IMR-90 (cell line): ENCODE results near the gene AKR1E2. TPM values are rescaled to one million over a fixed set of nuclear protein-coding genes. Genes with fewer than 3 reads are reported as not detected.

ENCODE experiments used
- ATAC-seq: fragments of 200-7000 bp; cut with Tn5 transposase; 2 replicates; pipeline ENCODE4 v1.9.1; 2020; ENCODE audit warnings: low read depth, mild to moderate bottlenecking, moderate library complexity
- BruUV-seq: library from RNA; stranded (reverse); fragments of 400-500 nt; replicated peaks from 2 replicates; lab custom pipeline; 2021; lab: Mats Ljungman, UMichigan
- CTCF ChIA-PET: fragments of 300-600 bp; formaldehyde crosslinking; extraction: SDS; loops from one replicate; lab custom pipeline; 2021; ENCODE audit warnings: antibody characterized with exemption; lab: Yijun Ruan, JAX
- POLR2A ChIA-PET: fragments of 300-600 bp; sonication (Branson Sonifier 250); formaldehyde crosslinking; loops from one replicate; lab custom pipeline; 2022; ENCODE audit warnings: antibody characterized with exemption; ENCODE audit not compliant: unreplicated experiment; lab: Charles Lee
- DNase-seq: peaks from one replicate; pipeline ENCODE4 v3.0.0; 2013
- H2AFZ ChIP-seq: replicated peaks from 2 replicates; pipeline ENCODE3; 2013; ENCODE audit warnings: low read length, mild to moderate bottlenecking; ENCODE audit not compliant: poor library complexity
- H2AK5ac ChIP-seq: 2 replicates; pipeline ENCODE4 v1.6.1; 2013; ENCODE audit warnings: low read depth, low read length, inconsistent platforms
- H2AK9ac ChIP-seq: replicated peaks from 2 replicates; pipeline ENCODE3; 2013; ENCODE audit warnings: mild to moderate bottlenecking, low read depth, low read length, moderate library complexity; ENCODE audit not compliant: poor library complexity
- H2BK120ac ChIP-seq: 2 replicates; pipeline ENCODE4 v1.6.1; 2013; ENCODE audit warnings: low read depth, low read length, inconsistent platforms
- H2BK15ac ChIP-seq: 3 replicates; pipeline ENCODE4 v1.6.1; 2013; ENCODE audit warnings: low read depth, low read length, inconsistent platforms
- H2BK20ac ChIP-seq: 2 replicates; pipeline ENCODE4 v1.6.1; 2013; ENCODE audit warnings: low read depth, mild to moderate bottlenecking, inconsistent platforms, low read length, moderate library complexity
- H2BK5ac ChIP-seq: 2 replicates; pipeline ENCODE4 v1.6.1; 2013; ENCODE audit warnings: mild to moderate bottlenecking, low read depth, low read length, inconsistent platforms; ENCODE audit not compliant: poor library complexity, severe bottlenecking
- H3K14ac ChIP-seq: replicated peaks from 2 replicates; pipeline ENCODE4 v1.6.1; 2013; ENCODE audit warnings: low read depth, low read length, inconsistent platforms
- H3K18ac ChIP-seq: 2 replicates; pipeline ENCODE4 v1.6.1; 2013; ENCODE audit warnings: low read depth, low read length, control low read depth
- H3K23ac ChIP-seq: 2 replicates; pipeline ENCODE4 v1.6.1; 2013; ENCODE audit warnings: low read depth, low read length, inconsistent platforms
- H3K27ac ChIP-seq: 2 replicates; pipeline ENCODE4 v1.5.1; 2013; ENCODE audit warnings: mild to moderate bottlenecking, control low read depth, low read length; ENCODE audit not compliant: insufficient read depth
- H3K27me3 ChIP-seq: 2 replicates; pipeline ENCODE4 v1.6.1; 2013; ENCODE audit warnings: low read length; ENCODE audit not compliant: control insufficient read depth, insufficient read depth
- H3K36me3 ChIP-seq: 2 replicates; pipeline ENCODE4 v1.6.1; 2013; ENCODE audit warnings: low read length, mixed read lengths; ENCODE audit not compliant: control insufficient read depth, insufficient read depth
- H3K4ac ChIP-seq: 2 replicates; pipeline ENCODE4 v1.6.1; 2013; ENCODE audit warnings: low read depth, low read length, inconsistent platforms
- H3K4me1 ChIP-seq: 2 replicates; pipeline ENCODE4 v1.6.1; 2013; ENCODE audit warnings: low read length, mixed read lengths; ENCODE audit not compliant: control insufficient read depth, insufficient read depth
- H3K4me2 ChIP-seq: 2 replicates; pipeline ENCODE4 v1.6.1; 2013; ENCODE audit warnings: low read depth, mild to moderate bottlenecking, control low read depth, low read length, moderate library complexity
- H3K4me3 ChIP-seq: 2 replicates; pipeline ENCODE4 v1.5.1; 2013; ENCODE audit warnings: low read depth, mild to moderate bottlenecking, control low read depth, low read length, moderate library complexity; ENCODE audit not compliant: insufficient read depth
- H3K56ac ChIP-seq: 2 replicates; pipeline ENCODE4 v1.6.1; 2013; ENCODE audit warnings: low read length, inconsistent platforms; ENCODE audit not compliant: insufficient read depth; ENCODE audit errors: extremely low read depth
- H3K79me1 ChIP-seq, 2 experiments: 2 replicates each; pipeline ENCODE4 v1.6.1; 2013; ENCODE audit warnings: low read length in 2 of 2, inconsistent platforms in 1 of 2, low read depth in 1 of 2
- H3K9ac ChIP-seq: 2 replicates; pipeline ENCODE4 v1.6.1; 2013; ENCODE audit warnings: low read depth, low read length, control low read depth
- H3K9me1 ChIP-seq: 2 replicates; pipeline ENCODE4 v1.6.1; 2013; ENCODE audit warnings: low read length, inconsistent platforms; ENCODE audit not compliant: insufficient read depth
- H3K9me3 ChIP-seq: 2 replicates; pipeline ENCODE4 v1.6.1; 2013; ENCODE audit warnings: low read length; ENCODE audit not compliant: control insufficient read depth, insufficient read depth
- H4K20me1 ChIP-seq: 2 replicates; pipeline ENCODE4 v1.6.1; 2013; ENCODE audit warnings: low read length, inconsistent platforms; ENCODE audit not compliant: insufficient read depth
- H4K5ac ChIP-seq: 2 replicates; pipeline ENCODE4 v1.6.1; 2013; ENCODE audit warnings: mild to moderate bottlenecking, low read depth, low read length, control low read depth
- H4K8ac ChIP-seq, 2 experiments: 2 replicates each; pipeline ENCODE4 v1.6.1; 2013; ENCODE audit warnings: low read depth in 2 of 2, low read length in 2 of 2, control low read depth in 1 of 2, inconsistent platforms in 1 of 2
- H4K91ac ChIP-seq: 2 replicates; pipeline ENCODE4 v1.6.1; 2013; ENCODE audit warnings: low read depth, low read length, inconsistent platforms; ENCODE audit not compliant: insufficient read depth
- BHLHE40 ChIP-seq: fragments of 150-350 bp; IDR thresholded peaks from 2 replicates; pipeline ENCODE4 v1.6.1; 2016; ENCODE audit warnings: mild to moderate bottlenecking, low read depth, low read length
- CEBPB ChIP-seq: IDR thresholded peaks from 2 replicates; pipeline ENCODE4 v1.6.1; 2012; ENCODE audit warnings: low read depth, low read length, improper control_type of control experiment
- CHD1 ChIP-seq: IDR thresholded peaks from 2 replicates; pipeline ENCODE4 v1.6.1; 2012; ENCODE audit warnings: low read depth, low read length, improper control_type of control experiment
- FOS ChIP-seq: fragments of 150-350 bp; IDR thresholded peaks from 2 replicates; pipeline ENCODE4 v1.6.1; 2016; ENCODE audit warnings: low read depth, low read length
- MAFK ChIP-seq: IDR thresholded peaks from 2 replicates; pipeline ENCODE4 v1.6.1; 2012; ENCODE audit warnings: low read depth, low read length, improper control_type of control experiment
- MXI1 ChIP-seq: IDR thresholded peaks from 2 replicates; pipeline ENCODE4 v1.6.1; 2012; ENCODE audit warnings: low read depth, mild to moderate bottlenecking, low read length, moderate library complexity, borderline replicate concordance
- RCOR1 ChIP-seq: IDR thresholded peaks from 2 replicates; pipeline ENCODE4 v1.6.1; 2012; ENCODE audit warnings: mild to moderate bottlenecking, low read length, improper control_type of control experiment; ENCODE audit not compliant: insufficient replicate concordance
- WGBS, 2 experiments: methylation state at CpG; one replicate each; pipeline versions ENCODE4 v1.1.5 to v1.1.7; 2013; ENCODE audit warnings: missing lambda C conversion rate in 2 of 2; ENCODE audit not compliant: insufficient read length in 1 of 2; ENCODE audit errors: extremely low coverage in 2 of 2; 5-methylcytosine and 5-hydroxymethylcytosine counted together
- dilution Hi-C: fragments of 300-500 bp; cut with HindIII; formaldehyde crosslinking; loops from one replicate; pipeline ENCODE4 v1.14.3; 2018; ENCODE audit warnings: low sequenced_read_pairs; ENCODE audit not compliant: unreplicated experiment
- in situ Hi-C: fragments of 300-500 bp; cut with MboI; formaldehyde crosslinking; loops from 3 replicates; pipeline ENCODE4 v1.14.3; 2019; ENCODE audit warnings: low sequenced_read_pairs, inconsistent platforms, mixed read lengths
- intact Hi-C: fragments of 100-400 bp; cut with micrococcal nuclease; formaldehyde crosslinking; loops from 2 replicates; pipeline ENCODE4 v1.10.0; 2022
- polyA plus RNA-seq, 3 experiments: library from polyadenylated mRNA; depleted of rRNA; stranded (reverse); fragments of >200 nt; gene quantifications; 2 replicates each; pipeline ENCODE4 v1.2.3, GENCODE V29; 2012; ENCODE audit warnings: low replicate concordance in 1 of 3
- total RNA-seq: library from RNA; depleted of rRNA; stranded (reverse); fragments of >200 nt; gene quantifications from 2 replicates; pipeline ENCODE4 v1.2.3, GENCODE V29; 2012
- TF ChIP-seq, protein P1 (sequence below): fragments of 150-350 bp; IDR thresholded peaks from 2 replicates; pipeline ENCODE4 v1.6.1; 2016; ENCODE audit warnings: low read depth, mild to moderate bottlenecking, low read length, moderate library complexity, borderline replicate concordance
- TF ChIP-seq, protein P2 (sequence below): fragments of 150-350 bp; IDR thresholded peaks from 2 replicates; pipeline ENCODE4 v1.6.1; 2017; ENCODE audit warnings: mild to moderate bottlenecking, antibody characterized with exemption, low read length, low read depth
- TF ChIP-seq, protein P3 (sequence below): conservative IDR thresholded peaks from 2 replicates; pipeline ENCODE4 v1.5.1; 2012; ENCODE audit warnings: mild to moderate bottlenecking, low read depth, low read length, improper control_type of control experiment

Gene AKR1E2
- total and polyA plus RNA-seq, 2 of the 4 experiments (the other 2 are of a cell fraction): 1.2 to 3.4 TPM

DNA sequence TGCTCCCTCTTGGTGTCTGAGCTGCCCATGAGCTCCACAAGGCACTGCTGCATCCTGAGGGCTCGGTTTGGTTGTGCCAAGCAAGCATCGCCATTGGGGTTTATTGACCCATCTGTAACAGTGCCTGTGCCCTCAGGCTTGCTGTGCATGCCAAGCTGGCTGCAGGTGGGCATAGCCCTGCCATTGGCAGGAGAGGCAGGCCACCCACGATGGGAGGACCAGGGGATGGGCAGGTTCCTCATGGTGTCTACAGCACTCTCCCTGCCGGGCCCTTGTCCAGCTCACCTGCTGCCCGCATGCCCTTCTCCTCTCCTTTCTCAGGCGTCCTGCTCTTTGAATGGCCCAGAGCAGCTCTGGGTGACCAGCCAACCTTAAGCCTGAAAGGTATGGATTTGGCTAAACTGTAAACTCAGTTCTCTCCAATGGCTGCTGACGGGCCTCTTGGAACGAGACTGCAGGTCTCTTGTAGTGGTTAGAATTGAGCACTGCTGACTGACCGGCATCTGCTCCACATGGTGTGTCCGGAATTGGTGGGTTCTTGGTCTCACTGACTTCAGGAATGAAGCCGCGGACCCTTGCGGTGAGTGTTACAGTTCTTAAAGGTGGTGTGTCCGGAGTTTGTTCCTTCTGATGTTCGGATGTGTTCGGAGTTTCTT, 17.6 kb downstream of the AKR1E2 start:
- H3K36me3 ChIP-seq: no peaks in the 10 kb centered on the region
- ATAC-seq (no peak), DNase-seq (no peak)
- BruUV-seq: no TSS peak
- H2BK20ac ChIP-seq: no peak overlapping the region
- H2BK5ac ChIP-seq: no peak overlapping the region
- ChIA-PET POLR2A (no interaction called here), CTCF (no interaction called here)
- no peak overlapping the region for H2AFZ ChIP-seq
- H3K4ac ChIP-seq: no peak overlapping the region
- no peak overlapping the region for H2AK9ac ChIP-seq
- H4K5ac ChIP-seq: no peak overlapping the region
- no peak overlapping the region for H2BK120ac ChIP-seq
- H3K56ac ChIP-seq: no peak overlapping the region
- no peak for TF ChIP-seq RCOR1
- TF ChIP-seq CEBPB: no peak
- TF ChIP-seq, protein P1, sequence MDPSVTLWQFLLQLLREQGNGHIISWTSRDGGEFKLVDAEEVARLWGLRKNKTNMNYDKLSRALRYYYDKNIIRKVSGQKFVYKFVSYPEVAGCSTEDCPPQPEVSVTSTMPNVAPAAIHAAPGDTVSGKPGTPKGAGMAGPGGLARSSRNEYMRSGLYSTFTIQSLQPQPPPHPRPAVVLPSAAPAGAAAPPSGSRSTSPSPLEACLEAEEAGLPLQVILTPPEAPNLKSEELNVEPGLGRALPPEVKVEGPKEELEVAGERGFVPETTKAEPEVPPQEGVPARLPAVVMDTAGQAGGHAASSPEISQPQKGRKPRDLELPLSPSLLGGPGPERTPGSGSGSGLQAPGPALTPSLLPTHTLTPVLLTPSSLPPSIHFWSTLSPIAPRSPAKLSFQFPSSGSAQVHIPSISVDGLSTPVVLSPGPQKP: no peak
- TF ChIP-seq MAFK: no peak
- TF ChIP-seq FOS: no peak
- TF ChIP-seq BHLHE40: no peak
- TF ChIP-seq MXI1: no peak
- TF ChIP-seq, protein P2, sequence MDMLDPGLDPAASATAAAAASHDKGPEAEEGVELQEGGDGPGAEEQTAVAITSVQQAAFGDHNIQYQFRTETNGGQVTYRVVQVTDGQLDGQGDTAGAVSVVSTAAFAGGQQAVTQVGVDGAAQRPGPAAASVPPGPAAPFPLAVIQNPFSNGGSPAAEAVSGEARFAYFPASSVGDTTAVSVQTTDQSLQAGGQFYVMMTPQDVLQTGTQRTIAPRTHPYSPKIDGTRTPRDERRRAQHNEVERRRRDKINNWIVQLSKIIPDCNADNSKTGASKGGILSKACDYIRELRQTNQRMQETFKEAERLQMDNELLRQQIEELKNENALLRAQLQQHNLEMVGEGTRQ: no peak
- TF ChIP-seq CHD1: no peak
- TF ChIP-seq, protein P3, sequence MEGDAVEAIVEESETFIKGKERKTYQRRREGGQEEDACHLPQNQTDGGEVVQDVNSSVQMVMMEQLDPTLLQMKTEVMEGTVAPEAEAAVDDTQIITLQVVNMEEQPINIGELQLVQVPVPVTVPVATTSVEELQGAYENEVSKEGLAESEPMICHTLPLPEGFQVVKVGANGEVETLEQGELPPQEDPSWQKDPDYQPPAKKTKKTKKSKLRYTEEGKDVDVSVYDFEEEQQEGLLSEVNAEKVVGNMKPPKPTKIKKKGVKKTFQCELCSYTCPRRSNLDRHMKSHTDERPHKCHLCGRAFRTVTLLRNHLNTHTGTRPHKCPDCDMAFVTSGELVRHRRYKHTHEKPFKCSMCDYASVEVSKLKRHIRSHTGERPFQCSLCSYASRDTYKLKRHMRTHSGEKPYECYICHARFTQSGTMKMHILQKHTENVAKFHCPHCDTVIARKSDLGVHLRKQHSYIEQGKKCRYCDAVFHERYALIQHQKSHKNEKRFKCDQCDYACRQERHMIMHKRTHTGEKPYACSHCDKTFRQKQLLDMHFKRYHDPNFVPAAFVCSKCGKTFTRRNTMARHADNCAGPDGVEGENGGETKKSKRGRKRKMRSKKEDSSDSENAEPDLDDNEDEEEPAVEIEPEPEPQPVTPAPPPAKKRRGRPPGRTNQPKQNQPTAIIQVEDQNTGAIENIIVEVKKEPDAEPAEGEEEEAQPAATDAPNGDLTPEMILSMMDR: no peak
- no peak overlapping the region for H3K27ac ChIP-seq
- H3K27me3 ChIP-seq: no peaks in the 10 kb centered on the region
- no peak overlapping the region for H4K8ac ChIP-seq
- H3K18ac ChIP-seq: no peak overlapping the region
- intact Hi-C loops: no loop called here
- dilution Hi-C loops: no loop called here
- H3K14ac ChIP-seq: no peak overlapping the region
- in situ Hi-C loops: loop anchor here (10.0 to 25.0 kb wide), 4 partner anchors 441 to 1019 kb away; no protein-coding TSS in a partner anchor
- WGBS, 2 experiments: 53% methylated on average over 3 of the region's 16 CpGs; no CpG with 5 or more reads in 1 of the 2 experiments
- H3K4me3 ChIP-seq: no peak overlapping the region
- no peak overlapping the region for H3K4me2 ChIP-seq
- H3K4me1 ChIP-seq: peaks cover 9% of the 10 kb centered on the region
- H2AK5ac ChIP-seq: no peak overlapping the region
- H3K9ac ChIP-seq: no peak overlapping the region
- H2BK15ac ChIP-seq: no peak overlapping the region
- no peak overlapping the region for H4K91ac ChIP-seq
- no peaks in the 10 kb centered on the region for H3K9me3 ChIP-seq
- peaks cover 7% of the 10 kb centered on the region for H3K9me1 ChIP-seq
- no peaks in the 10 kb centered on the region for H4K20me1 ChIP-seq
- H3K79me1 ChIP-seq: no peaks in the 10 kb centered on the region
- H3K23ac ChIP-seq: no peak overlapping the region
